GM06990 (cell line): ENCODE data around the gene VPS41.
"Not testable (repeated sequence)": the region's sequence is repeated elsewhere in the genome, so short reads cannot be mapped to it uniquely, and the experiment has no call there.

Experiments
- DNase-seq: peaks from one replicate; pipeline ENCODE4 v3.0.0-alpha.2; 2011; ENCODE audit not compliant: insufficient read length; ENCODE audit errors: extremely low read depth
- H3K27me3 ChIP-seq: replicated peaks from 2 replicates; pipeline ENCODE4 v1.6.0; 2011; ENCODE audit warnings: low read length; ENCODE audit not compliant: control insufficient read depth, insufficient read depth
- H3K36me3 ChIP-seq: 2 replicates; pipeline ENCODE4 v1.5.1; 2011; ENCODE audit warnings: low read length; ENCODE audit not compliant: control insufficient read depth, insufficient read depth
- H3K4me3 ChIP-seq: replicated peaks from 2 replicates; pipeline ENCODE4 v1.5.1; 2011; ENCODE audit warnings: low read depth, mild to moderate bottlenecking, control low read depth, low read length
- TF ChIP-seq, protein P1 (sequence below): IDR thresholded peaks from 2 replicates; pipeline ENCODE4 v1.5.1; 2011; ENCODE audit warnings: low read length, control low read depth, mild to moderate bottlenecking, inconsistent platforms; ENCODE audit not compliant: insufficient read depth, poor library complexity, severe bottlenecking

The VPS41 gene

DNA sequence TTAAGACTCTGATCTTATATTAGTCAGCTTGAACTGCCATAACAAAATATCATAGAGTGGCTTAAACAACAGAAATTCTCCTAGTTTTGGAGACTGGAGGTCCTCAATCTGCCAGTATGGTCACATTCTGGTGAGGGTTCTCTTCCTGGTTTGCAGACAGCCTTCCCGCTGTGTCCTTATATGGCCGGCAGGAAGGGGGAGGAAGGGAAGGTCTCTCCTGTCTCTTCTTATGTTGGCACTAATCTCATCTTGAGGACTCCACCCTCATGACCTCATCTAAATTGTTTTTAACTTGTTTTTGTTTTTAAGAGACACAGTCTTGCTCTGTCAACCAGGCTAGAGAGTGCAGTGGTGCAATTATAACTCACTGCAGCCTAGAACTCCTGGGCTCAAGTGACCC, 53.1 kb downstream of the VPS41 start:
- no peaks in the 10 kb centered on the region for H3K27me3 ChIP-seq
- TF ChIP-seq, protein P1, sequence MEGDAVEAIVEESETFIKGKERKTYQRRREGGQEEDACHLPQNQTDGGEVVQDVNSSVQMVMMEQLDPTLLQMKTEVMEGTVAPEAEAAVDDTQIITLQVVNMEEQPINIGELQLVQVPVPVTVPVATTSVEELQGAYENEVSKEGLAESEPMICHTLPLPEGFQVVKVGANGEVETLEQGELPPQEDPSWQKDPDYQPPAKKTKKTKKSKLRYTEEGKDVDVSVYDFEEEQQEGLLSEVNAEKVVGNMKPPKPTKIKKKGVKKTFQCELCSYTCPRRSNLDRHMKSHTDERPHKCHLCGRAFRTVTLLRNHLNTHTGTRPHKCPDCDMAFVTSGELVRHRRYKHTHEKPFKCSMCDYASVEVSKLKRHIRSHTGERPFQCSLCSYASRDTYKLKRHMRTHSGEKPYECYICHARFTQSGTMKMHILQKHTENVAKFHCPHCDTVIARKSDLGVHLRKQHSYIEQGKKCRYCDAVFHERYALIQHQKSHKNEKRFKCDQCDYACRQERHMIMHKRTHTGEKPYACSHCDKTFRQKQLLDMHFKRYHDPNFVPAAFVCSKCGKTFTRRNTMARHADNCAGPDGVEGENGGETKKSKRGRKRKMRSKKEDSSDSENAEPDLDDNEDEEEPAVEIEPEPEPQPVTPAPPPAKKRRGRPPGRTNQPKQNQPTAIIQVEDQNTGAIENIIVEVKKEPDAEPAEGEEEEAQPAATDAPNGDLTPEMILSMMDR: no peak
- H3K36me3 ChIP-seq: no peaks in the 10 kb centered on the region; the same call in 1 of the 2 replicates
- no peak overlapping the region for H3K4me3 ChIP-seq
- no peak for DNase-seq

- TF ChIP-seq, protein P1: no peak
- no peaks in the 10 kb centered on the region; the same call in 1 of the 2 replicates for H3K36me3 ChIP-seq
- no peaks in the 10 kb centered on the region for H3K27me3 ChIP-seq
- no peak for DNase-seq
- no peak overlapping the region for H3K4me3 ChIP-seq
Observed at GRCh38 chr7:38855386-38855785, 53.6 kb downstream of the VPS41 start.

DNA sequence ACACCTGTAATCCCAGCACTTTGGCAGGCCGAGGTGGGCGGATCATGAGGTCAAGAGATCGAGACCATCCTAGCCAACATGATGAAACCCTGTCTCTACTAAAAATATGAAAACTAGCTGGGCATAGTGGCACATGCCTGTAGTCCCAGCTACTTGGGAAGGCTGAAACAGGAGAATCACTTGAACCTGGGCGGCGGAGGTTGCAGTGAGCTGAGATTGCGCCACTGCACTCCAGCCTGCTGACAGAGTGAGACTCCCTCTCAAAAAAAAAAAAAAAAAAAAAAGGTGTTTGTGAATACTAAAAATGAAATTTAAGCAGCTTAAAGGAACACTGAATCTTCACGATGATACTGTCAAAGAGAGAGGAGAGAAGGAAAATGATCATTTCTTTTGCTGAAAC, 54.0 kb downstream of the VPS41 start:
- not testable (repeated sequence) for H3K27me3 ChIP-seq, H3K4me3 ChIP-seq, DNase-seq, H3K36me3 ChIP-seq

DNA sequence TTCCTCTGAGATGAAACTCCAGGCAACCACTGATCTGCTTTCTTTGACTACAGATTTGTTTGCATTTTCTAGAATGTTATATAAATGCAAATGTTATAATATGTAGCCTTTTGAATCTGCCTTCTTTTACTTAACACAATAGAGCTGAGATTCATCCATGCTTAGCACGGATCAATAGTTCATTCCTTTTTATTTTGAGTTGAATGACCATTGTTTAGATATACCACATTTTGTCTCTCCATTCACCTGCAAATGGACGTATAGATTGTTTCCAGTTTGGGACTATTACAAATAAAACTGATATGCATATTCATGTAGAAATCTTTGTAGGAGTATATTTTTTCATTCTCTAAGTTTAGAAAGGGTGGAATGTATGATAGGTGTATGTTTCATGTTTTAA, 57.7 kb downstream of the VPS41 start:
- Histone ChIP-seq H3K36me3 (no peaks in the 10 kb centered on the region), H3K4me3 (no peak overlapping the region), H3K27me3 (no peaks in the 10 kb centered on the region)
- DNase-seq: no peak
- TF ChIP-seq, protein P1: no peak

- Histone ChIP-seq H3K36me3 (no peaks in the 10 kb centered on the region), H3K27me3 (no peaks in the 10 kb centered on the region), H3K4me3 (no peak overlapping the region)
- TF ChIP-seq, protein P1: no peak
- no peak for DNase-seq
Observed at GRCh38 chr7:38846280-38846679, 62.7 kb downstream of the VPS41 start.

GRCh38 chr7:38844952-38845563, 63.9 kb downstream of the VPS41 start:
- no peaks in the 10 kb centered on the region for H3K27me3 ChIP-seq
- no peak for DNase-seq
- TF ChIP-seq, protein P1: no peak
- H3K36me3 ChIP-seq: no peaks in the 10 kb centered on the region
- no peak overlapping the region for H3K4me3 ChIP-seq
